SK-N-SH treated with all-trans-retinoic acid at 6 μM for 48 hours (cell line): ENCODE measurements around the gene PFKFB2.

Experiments used
- ATAC-seq: fragments of 200-7000 bp; cut with Tn5 transposase; 3 replicates; pipeline ENCODE4 v1.9.1; 2020; ENCODE audit warnings: mild to moderate bottlenecking, moderate library complexity
- ARNTL ChIP-seq: fragments of 450-650 bp; formaldehyde crosslinking; IDR thresholded peaks from 2 replicates; pipeline ENCODE4 v1.5.0; 2020; ENCODE audit warnings: low read depth, mild to moderate bottlenecking, moderate library complexity, borderline replicate concordance
- BACH2 ChIP-seq: fragments of 250-450 bp; sonication (Bioruptor Pico); IDR thresholded peaks from 2 replicates; pipeline ENCODE4 v1.9.0; 2021; ENCODE audit warnings: mild to moderate bottlenecking, borderline replicate concordance
- CSDC2 ChIP-seq: fragments of 250-450 bp; sonication (Bioruptor Pico); IDR thresholded peaks from 2 replicates; pipeline ENCODE4 v1.5.0; 2020; ENCODE audit warnings: mild to moderate bottlenecking, moderate library complexity
- CSRNP3 ChIP-seq: fragments of 250-450 bp; sonication (Bioruptor Pico); IDR thresholded peaks from 2 replicates; pipeline ENCODE4 v1.5.1; 2021; ENCODE audit warnings: mild to moderate bottlenecking, moderate library complexity
- GLIS3 ChIP-seq: fragments of 250-450 bp; sonication (Bioruptor Pico); IDR thresholded peaks from 2 replicates; pipeline ENCODE4 v1.5.0; 2020; ENCODE audit warnings: mild to moderate bottlenecking, moderate library complexity
- ISL1 ChIP-seq: fragments of 250-450 bp; sonication (Bioruptor Pico); IDR thresholded peaks from 2 replicates; pipeline ENCODE4 v2.1.2; 2022; ENCODE audit warnings: mild to moderate bottlenecking, moderate library complexity
- OSR1 ChIP-seq: fragments of 250-450 bp; sonication (Bioruptor Pico); IDR thresholded peaks from 2 replicates; pipeline ENCODE4 v1.8.0; 2022; ENCODE audit warnings: moderate library complexity, mild to moderate bottlenecking, inconsistent platforms
- PATZ1 ChIP-seq: fragments of 250-450 bp; sonication (Bioruptor Pico); IDR thresholded peaks from 2 replicates; pipeline ENCODE4 v1.8.0; 2020; ENCODE audit warnings: mild to moderate bottlenecking, moderate library complexity, borderline replicate concordance
- POU6F1 ChIP-seq: fragments of 250-450 bp; sonication (Bioruptor Pico); IDR thresholded peaks from 2 replicates; pipeline ENCODE4 v1.8.0; 2021; ENCODE audit warnings: low read depth, mild to moderate bottlenecking, moderate library complexity, borderline replicate concordance
- PPARA ChIP-seq: fragments of 250-450 bp; sonication (Bioruptor Pico); IDR thresholded peaks from 2 replicates; pipeline ENCODE4 v1.5.0; 2020; ENCODE audit warnings: mild to moderate bottlenecking, borderline replicate concordance
- RARB ChIP-seq: fragments of 250-450 bp; sonication (Bioruptor Pico); IDR thresholded peaks from 2 replicates; pipeline ENCODE4 v1.8.0; 2021; ENCODE audit warnings: mild to moderate bottlenecking, moderate library complexity
- SNAI2 ChIP-seq: fragments of 250-450 bp; sonication (Bioruptor Pico); IDR thresholded peaks from 2 replicates; pipeline ENCODE4 v1.5.0; 2020; ENCODE audit warnings: mild to moderate bottlenecking, moderate library complexity
- TCF4 ChIP-seq: fragments of 250-450 bp; sonication (Bioruptor Pico); IDR thresholded peaks from 2 replicates; pipeline ENCODE4 v1.8.0; 2021; ENCODE audit warnings: mild to moderate bottlenecking, moderate library complexity, borderline replicate concordance
- TOX ChIP-seq: fragments of 250-450 bp; sonication (Bioruptor Pico); IDR thresholded peaks from 2 replicates; pipeline ENCODE4 v1.8.0; 2021; ENCODE audit warnings: mild to moderate bottlenecking, moderate library complexity, borderline replicate concordance
- TSHZ2 ChIP-seq: fragments of 250-450 bp; sonication (Bioruptor Pico); IDR thresholded peaks from 2 replicates; pipeline ENCODE4 v1.5.0; 2020; ENCODE audit warnings: mild to moderate bottlenecking, moderate library complexity
- ZC3H10 ChIP-seq: fragments of 250-450 bp; sonication (Bioruptor Pico); IDR thresholded peaks from 2 replicates; pipeline ENCODE4 v1.5.1; 2021; ENCODE audit warnings: mild to moderate bottlenecking, moderate library complexity
- ZFP3 ChIP-seq: fragments of 250-450 bp; sonication (Bioruptor Pico); IDR thresholded peaks from 2 replicates; pipeline ENCODE4 v1.5.0; 2020; ENCODE audit warnings: mild to moderate bottlenecking, moderate library complexity
- ZFP30 ChIP-seq: fragments of 450-650 bp; formaldehyde crosslinking; IDR thresholded peaks from 2 replicates; pipeline ENCODE4 v1.5.0; 2022; ENCODE audit warnings: mild to moderate bottlenecking, moderate library complexity
- ZNF565 ChIP-seq: fragments of 450-650 bp; formaldehyde crosslinking; conservative IDR thresholded peaks from 2 replicates; pipeline ENCODE4 v1.5.0; 2020; ENCODE audit warnings: low read depth, mild to moderate bottlenecking, moderate library complexity
- ZNF70 ChIP-seq: fragments of 450-650 bp; formaldehyde crosslinking; IDR thresholded peaks from 2 replicates; pipeline ENCODE4 v1.5.0; 2020; ENCODE audit warnings: mild to moderate bottlenecking, moderate library complexity
- ZNF8 ChIP-seq: fragments of 450-650 bp; formaldehyde crosslinking; IDR thresholded peaks from 2 replicates; pipeline ENCODE4 v1.5.0; 2020; ENCODE audit warnings: mild to moderate bottlenecking, moderate library complexity
- TF ChIP-seq, protein P1 (sequence below): fragments of 250-450 bp; sonication (Bioruptor Pico); IDR thresholded peaks from 2 replicates; pipeline ENCODE4 v1.5.1; 2020; ENCODE audit warnings: low read depth, mild to moderate bottlenecking, moderate library complexity

The PFKFB2 gene

GRCh38 chr1:207101720-207102119, 48.6 kb downstream of the PFKFB2 start:
- no peak for ATAC-seq
- no peak for TF ChIP-seq ZFP3 (CRISPR knock-in tag)
- TF ChIP-seq RARB (CRISPR knock-in tag), result no peak
- TF ChIP-seq PPARA (CRISPR knock-in tag), result no peak
- no peak for TF ChIP-seq TCF4
- no peak for TF ChIP-seq ARNTL
- TF ChIP-seq CSDC2, result no peak
- no peak for TF ChIP-seq GLIS3 (CRISPR knock-in tag)
- no peak for TF ChIP-seq CSRNP3 (CRISPR knock-in tag)
- TF ChIP-seq ZNF565 (CRISPR knock-in tag), result no peak

DNA sequence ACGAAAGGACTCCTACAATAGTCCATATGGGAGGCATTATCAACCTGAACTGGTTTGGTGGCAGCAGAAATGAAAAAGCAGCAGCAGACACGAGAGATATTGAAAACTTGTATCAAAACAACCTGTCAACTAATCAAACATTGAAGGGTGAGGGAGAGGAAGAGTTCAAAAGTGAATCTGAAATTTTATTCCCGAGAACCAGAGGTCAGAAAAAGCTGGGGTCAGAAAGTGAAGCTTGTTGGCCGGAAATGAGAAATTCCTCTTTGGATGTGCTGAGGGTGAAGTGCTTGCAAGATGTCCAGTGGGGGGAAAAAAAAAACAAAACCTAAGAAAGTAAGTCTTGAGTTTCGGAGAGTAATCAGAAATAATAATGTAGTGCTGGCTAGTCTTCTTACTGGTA, 49.1 kb downstream of the PFKFB2 start:
- no peak for ATAC-seq
- no peak for TF ChIP-seq BACH2 (CRISPR knock-in tag)
- no peak for TF ChIP-seq TOX (CRISPR knock-in tag)
- no peak for TF ChIP-seq ZNF70 (CRISPR knock-in tag)
- TF ChIP-seq, protein P1, sequence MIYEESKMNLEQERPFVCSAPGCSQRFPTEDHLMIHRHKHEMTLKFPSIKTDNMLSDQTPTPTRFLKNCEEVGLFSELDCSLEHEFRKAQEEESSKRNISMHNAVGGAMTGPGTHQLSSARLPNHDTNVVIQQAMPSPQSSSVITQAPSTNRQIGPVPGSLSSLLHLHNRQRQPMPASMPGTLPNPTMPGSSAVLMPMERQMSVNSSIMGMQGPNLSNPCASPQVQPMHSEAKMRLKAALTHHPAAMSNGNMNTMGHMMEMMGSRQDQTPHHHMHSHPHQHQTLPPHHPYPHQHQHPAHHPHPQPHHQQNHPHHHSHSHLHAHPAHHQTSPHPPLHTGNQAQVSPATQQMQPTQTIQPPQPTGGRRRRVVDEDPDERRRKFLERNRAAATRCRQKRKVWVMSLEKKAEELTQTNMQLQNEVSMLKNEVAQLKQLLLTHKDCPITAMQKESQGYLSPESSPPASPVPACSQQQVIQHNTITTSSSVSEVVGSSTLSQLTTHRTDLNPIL, result no peak
- no peak for TF ChIP-seq POU6F1 (CRISPR knock-in tag)
- no peak for TF ChIP-seq SNAI2
- TF ChIP-seq CSDC2, result no peak
- TF ChIP-seq PPARA (CRISPR knock-in tag), result no peak
- TF ChIP-seq PATZ1 (CRISPR knock-in tag), result no peak
- TF ChIP-seq ZC3H10 (CRISPR knock-in tag), result no peak
- no peak for TF ChIP-seq ZNF565 (CRISPR knock-in tag)
- TF ChIP-seq TSHZ2 (CRISPR knock-in tag), result no peak
- TF ChIP-seq ZNF8 (CRISPR knock-in tag), result no peak
- TF ChIP-seq OSR1 (CRISPR knock-in tag), result no peak

DNA sequence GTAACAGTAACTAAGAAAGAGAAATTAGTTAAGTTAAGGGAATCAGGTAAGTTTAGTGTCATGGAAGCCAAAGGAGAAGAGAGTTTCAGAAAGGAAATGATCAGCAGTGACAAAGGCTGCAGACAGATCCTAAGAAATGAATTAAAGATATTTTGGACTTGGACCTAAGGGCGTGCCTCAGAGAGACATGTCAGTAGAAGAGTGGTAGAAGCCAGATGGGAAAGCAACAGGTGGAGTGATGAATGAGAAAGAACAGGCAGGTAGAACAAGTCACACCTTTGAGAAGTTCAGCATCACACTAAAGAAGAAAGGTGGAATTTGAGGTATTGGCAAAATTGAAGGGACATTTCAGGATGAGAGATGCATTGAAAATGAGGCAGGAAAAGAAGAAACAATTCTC, 49.6 kb downstream of the PFKFB2 start:
- ATAC-seq, result no peak
- TF ChIP-seq PATZ1 (CRISPR knock-in tag) (no peak), ZNF8 (CRISPR knock-in tag) (no peak), TSHZ2 (CRISPR knock-in tag) (no peak), GLIS3 (CRISPR knock-in tag) (no peak), ARNTL (no peak), ISL1 (CRISPR knock-in tag) (no peak), PPARA (CRISPR knock-in tag) (no peak), ZFP30 (CRISPR knock-in tag) (no peak)
